SJCRH30 (cell line): ENCODE measurements around the gene ABCG5. TPM values are rescaled to one million over a fixed set of nuclear protein-coding genes. Genes with fewer than 3 reads are reported as not detected.

Experiments
- DNase-seq, 2 experiments: peaks; one replicate each; pipeline ENCODE4 v3.0.0-alpha.2; 2015 to 2020
- H3K27ac ChIP-seq: fragments of 250-450 bp; sonication (Bioruptor Pico); 2 replicates; pipeline ENCODE4 v1.5.1; 2020; ENCODE audit warnings: mild to moderate bottlenecking, moderate library complexity
- H3K27me3 ChIP-seq: fragments of 250-450 bp; sonication (Bioruptor Pico); 2 replicates; pipeline ENCODE4 v1.5.1; 2020; ENCODE audit warnings: mild to moderate bottlenecking, moderate library complexity
- H3K36me3 ChIP-seq: fragments of 250-450 bp; sonication (Bioruptor Pico); 2 replicates; pipeline ENCODE4 v1.5.1; 2020; ENCODE audit warnings: mild to moderate bottlenecking, moderate library complexity
- H3K4me1 ChIP-seq: fragments of 250-450 bp; sonication (Bioruptor Pico); 2 replicates; pipeline ENCODE4 v1.5.1; 2020; ENCODE audit warnings: mild to moderate bottlenecking, moderate library complexity
- H3K4me3 ChIP-seq: fragments of 250-450 bp; sonication (Bioruptor Pico); 2 replicates; pipeline ENCODE4 v1.5.1; 2020; ENCODE audit warnings: mild to moderate bottlenecking, moderate library complexity
- H3K9me3 ChIP-seq: fragments of 250-450 bp; sonication (Bioruptor Pico); replicated peaks from 2 replicates; pipeline ENCODE4 v1.5.1; 2020; ENCODE audit warnings: mild to moderate bottlenecking, moderate library complexity
- total RNA-seq: library from RNA; depleted of rRNA; stranded (reverse); fragments of >200 nt; shearing (Covaris generic); gene quantifications from 2 replicates; pipeline ENCODE4 v1.2.3, GENCODE V29; 2014

Gene ABCG5
- total RNA-seq, 1 experiment from 2014 or later = not detected

DNA sequence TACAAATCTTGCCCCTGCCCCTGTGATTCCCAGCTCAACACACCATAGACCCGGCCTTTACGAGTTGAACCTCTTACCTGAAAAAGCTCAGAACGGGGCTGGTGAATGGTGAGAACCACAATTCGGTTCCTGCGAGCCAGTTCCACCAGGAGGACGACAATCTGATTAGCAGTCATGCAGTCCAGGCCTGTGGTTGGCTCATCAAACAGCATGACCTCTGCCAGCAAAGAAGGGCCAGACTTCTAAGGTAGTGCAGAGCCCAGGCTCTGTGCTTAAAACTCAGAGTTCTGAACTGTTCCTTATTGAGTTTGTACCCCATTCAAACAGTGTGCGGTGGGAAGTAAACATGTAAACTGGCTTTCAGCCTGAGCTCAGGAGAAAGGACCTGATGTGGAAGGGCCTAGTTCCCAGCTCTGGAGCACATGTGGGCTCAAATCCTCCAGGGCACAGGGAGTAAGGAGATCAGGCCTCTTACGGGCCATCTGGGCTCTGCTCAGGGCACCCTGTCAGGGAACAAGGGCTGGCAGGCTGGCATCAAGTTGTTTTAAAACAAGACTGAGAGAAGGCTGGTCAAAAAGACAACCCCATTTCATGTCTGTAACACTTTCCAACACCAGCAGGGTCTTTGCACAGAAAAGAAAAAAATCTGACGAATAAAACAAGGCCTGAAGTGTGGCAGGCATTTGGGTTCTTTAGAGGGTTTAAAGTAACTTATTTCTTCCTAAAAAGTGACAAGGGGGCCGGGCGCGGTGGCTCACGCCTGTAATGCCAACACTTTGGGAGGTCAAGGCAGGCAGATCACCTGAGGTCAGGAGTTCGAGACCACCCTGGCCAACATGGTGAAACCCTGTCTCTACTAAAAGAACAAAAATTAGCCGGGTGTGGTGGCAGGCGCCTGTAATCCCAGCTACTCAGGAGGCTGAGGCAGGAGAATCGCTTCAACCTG lies 12.1 kb downstream of the ABCG5 start:
- Histone ChIP-seq H3K36me3 (no peaks in the 10 kb centered on the region), H3K27ac (no peak overlapping the region), H3K4me3 (no peak overlapping the region), H3K27me3 (0 out of 2 replicates have a peak, but pooled peaks cover 7% of the 10 kb centered on the region), H3K9me3 (no peaks in the 10 kb centered on the region), H3K4me1 (no peaks in the 10 kb centered on the region)
- no peak for DNase-seq

DNA sequence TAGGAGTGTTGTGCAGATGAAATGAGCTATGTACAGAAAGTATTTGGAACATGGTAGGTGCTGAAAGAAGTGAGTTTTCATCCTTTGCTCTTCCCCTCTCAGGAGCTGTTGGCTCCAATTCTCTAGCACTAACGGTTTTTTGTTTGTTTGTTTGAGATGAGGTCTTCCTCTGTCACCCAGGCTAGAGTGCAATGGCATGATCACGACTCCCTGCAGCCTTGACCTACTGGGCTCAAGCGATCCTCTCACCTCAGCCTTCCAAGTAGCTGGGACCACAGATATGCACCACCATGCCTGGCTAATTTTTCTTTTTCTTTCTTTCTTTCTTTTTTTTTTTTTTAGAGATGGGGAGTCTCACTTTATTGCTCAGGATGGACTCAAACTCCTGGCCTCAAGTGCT lies 12.8 kb downstream of the ABCG5 start:
- DNase-seq = no peak
- H3K9me3 ChIP-seq = no peaks in the 10 kb centered on the region
- H3K4me1 ChIP-seq = no peaks in the 10 kb centered on the region
- H3K27ac ChIP-seq = no peak overlapping the region
- H3K4me3 ChIP-seq = no peak overlapping the region
- no peaks in the 10 kb centered on the region for H3K36me3 ChIP-seq
- H3K27me3 ChIP-seq = 0 out of 2 replicates have a peak, but pooled peaks cover 7% of the 10 kb centered on the region

DNA sequence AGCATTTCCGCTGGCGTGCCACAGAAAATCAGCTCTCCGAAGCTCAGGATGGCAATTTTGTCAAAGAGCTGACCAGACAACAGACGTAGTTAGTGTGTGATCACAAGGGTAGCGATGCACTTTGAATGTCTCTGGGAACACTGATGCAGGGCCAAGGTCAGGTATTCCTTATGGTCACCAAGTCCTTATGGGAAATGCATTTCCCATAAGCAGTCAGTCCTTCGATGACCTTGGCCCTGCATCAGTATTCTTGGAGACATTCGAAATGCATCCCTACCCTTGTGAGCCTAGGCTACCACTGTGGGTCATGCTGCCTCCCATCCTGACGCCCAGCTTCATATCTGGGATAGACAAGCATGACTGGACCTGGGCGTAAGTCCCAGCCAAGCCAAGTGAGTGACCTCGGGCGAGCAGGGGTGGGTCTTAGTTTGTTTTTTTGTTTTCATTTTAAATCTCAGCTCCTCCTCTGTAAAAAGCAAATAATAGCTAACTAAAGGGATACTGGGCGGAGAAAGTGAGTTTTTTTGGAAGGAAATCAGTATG lies 13.6 kb downstream of the ABCG5 start:
- H3K4me1 ChIP-seq = no peaks in the 10 kb centered on the region
- H3K4me3 ChIP-seq = no peak overlapping the region
- 0 out of 2 replicates have a peak, but pooled peaks cover 2% of the 10 kb centered on the region for H3K27me3 ChIP-seq
- no peak for DNase-seq
- H3K9me3 ChIP-seq = no peaks in the 10 kb centered on the region
- H3K36me3 ChIP-seq = no peaks in the 10 kb centered on the region
- no peak overlapping the region for H3K27ac ChIP-seq

DNA sequence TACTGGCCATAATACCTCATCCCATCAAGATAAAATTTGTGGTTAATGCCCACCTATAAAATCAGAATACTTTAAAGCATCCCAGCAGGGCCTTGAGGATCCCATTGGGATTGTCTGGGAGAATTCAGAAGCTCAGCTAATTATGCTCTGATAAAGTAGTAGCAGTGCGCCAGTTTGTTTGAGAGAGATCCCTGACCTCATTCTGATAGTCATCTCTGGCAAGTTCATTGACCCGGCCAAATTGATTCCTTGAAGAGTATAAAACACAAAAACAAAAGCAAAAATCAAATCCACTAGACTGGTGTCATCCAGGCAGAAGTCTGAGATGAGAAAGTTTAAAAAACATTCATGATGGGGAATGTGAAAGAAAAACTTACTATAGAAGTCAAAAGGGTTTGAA lies 14.1 kb downstream of the ABCG5 start:
- H3K36me3 ChIP-seq = no peaks in the 10 kb centered on the region
- H3K27me3 ChIP-seq = no peaks in the 10 kb centered on the region
- DNase-seq = no peak

DNA sequence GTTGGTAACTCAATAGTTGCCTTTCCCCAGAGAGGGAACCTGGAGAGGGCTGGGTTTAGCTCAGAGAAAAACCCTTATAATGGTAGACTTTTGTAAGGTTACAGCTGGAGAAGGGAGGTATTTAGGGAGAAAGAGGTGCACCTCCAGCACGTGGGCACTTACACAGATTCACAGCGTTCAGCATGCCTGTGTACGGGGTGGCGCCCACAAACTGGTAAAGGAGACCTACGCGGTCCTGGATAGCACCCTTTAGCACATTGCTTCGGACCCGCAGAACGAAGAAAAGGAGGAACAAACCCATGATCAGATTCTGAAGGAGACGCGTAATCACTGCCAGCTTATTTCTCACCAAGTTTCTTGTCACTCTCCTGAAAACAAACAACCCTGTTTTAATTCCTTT lies 14.9 kb downstream of the ABCG5 start:
- Histone ChIP-seq H3K27me3 (no peaks in the 10 kb centered on the region), H3K4me1 (no peaks in the 10 kb centered on the region), H3K4me3 (no peak overlapping the region), H3K36me3 (no peaks in the 10 kb centered on the region), H3K27ac (no peak overlapping the region), H3K9me3 (no peaks in the 10 kb centered on the region)
- no peak for DNase-seq

More for the DNA sequence above, 14.1 kb downstream of the ABCG5 start:
- Histone ChIP-seq H3K27ac (no peak overlapping the region), H3K9me3 (no peaks in the 10 kb centered on the region), H3K4me3 (no peak overlapping the region), H3K4me1 (no peaks in the 10 kb centered on the region)

DNA sequence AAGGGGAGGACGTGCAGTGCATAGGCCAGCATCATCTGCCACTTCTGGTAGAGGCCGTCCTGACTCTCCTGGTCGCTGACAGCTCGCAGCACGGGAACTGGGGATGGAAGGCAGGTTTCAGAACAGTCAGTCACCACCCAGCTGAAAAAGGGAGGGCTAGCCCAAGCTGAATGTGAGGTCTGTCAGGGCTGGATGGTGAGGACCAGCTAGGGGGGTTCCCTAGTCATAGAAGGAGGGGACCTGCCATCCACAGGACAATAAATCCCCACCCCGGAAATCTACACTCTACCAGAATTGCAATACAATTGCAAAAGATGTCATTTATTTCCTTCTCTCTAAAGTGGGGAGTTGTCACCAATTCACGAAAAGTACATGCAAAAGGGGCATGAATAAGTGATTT lies 15.8 kb downstream of the ABCG5 start:
- no peak for DNase-seq
- no peaks in the 10 kb centered on the region for H3K27me3 ChIP-seq
- H3K4me1 ChIP-seq = no peaks in the 10 kb centered on the region
- no peak overlapping the region for H3K27ac ChIP-seq
- no peaks in the 10 kb centered on the region for H3K9me3 ChIP-seq
- H3K36me3 ChIP-seq = no peaks in the 10 kb centered on the region
- no peak overlapping the region for H3K4me3 ChIP-seq

DNA sequence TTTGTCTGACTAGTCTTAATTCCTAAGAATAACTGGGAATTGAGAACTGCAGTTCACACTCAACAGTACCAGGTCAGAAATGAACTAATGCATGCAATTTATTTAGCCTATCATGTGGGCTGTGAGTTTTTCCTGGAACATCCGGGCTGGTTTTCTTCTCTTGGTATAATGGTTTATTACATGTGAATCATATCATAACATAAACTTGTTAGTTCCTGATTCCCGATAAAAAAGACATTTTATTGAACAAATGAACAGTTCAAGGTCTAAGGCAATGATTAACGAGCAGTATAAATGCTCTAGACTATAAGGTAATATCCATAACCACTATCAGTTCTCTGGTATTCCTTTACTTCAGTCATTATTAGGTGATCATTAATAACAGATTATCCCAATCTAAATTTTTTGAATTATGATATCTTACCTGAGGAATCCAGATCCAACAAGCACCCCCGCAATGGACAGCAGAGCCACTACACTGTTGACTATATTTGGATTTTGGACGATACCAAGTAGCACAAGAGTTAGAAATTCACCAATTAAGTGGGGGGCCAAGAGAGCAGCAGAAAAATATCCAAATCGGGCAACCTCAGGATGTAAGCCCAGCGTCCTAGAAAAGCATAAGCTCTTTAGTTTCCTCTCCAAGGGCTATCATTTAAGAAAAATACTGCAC lies 19.0 kb downstream of the ABCG5 start:
- Histone ChIP-seq H3K27ac (no peak overlapping the region), H3K9me3 (no peaks in the 10 kb centered on the region), H3K36me3 (no peaks in the 10 kb centered on the region), H3K4me3 (no peak overlapping the region), H3K27me3 (no peaks in the 10 kb centered on the region), H3K4me1 (no peaks in the 10 kb centered on the region)
- DNase-seq = no peak

DNA sequence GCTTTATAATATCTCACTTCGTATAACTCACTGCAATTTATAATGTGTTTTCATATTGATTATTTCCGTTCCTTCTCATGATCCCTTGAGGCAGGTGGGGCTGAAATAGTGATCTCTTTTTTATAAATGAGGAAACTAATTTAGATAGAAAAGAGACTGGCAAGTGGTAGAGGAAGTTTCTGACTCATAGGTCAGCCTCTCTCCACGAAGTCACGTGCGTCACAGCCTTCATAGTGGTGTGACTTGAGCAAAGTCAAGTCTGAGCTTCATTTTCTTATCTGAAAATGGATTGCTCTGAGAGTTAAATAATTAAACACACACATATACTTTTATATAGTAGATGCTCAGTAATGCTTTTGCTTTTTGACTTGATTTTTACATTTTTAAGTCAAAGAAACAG lies 19.9 kb downstream of the ABCG5 start:
- no peak for DNase-seq
- no peaks in the 10 kb centered on the region for H3K27me3 ChIP-seq

DNA sequence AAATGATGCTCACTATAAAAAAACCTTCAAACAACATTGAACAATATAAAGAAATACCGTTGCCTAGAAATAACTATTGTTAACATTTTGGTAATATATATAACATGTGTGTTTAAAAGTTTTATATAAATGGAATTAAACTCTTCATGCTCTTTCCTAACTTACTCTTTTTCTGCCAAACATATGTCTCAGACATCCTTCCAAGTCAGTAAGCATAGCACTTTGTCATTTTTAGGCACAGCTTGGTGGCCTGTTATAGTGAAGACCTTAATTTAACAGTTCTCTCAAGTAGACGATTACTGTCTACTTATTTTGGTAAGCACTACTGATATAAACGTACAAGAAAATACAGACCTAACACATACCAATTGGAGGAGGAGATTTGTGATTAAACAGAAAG lies 23.9 kb downstream of the ABCG5 start:
- no peak for DNase-seq
- Histone ChIP-seq H3K4me3 (no peak overlapping the region), H3K9me3 (no peaks in the 10 kb centered on the region), H3K27me3 (no peaks in the 10 kb centered on the region), H3K4me1 (no peaks in the 10 kb centered on the region), H3K27ac (no peak overlapping the region), H3K36me3 (no peaks in the 10 kb centered on the region)

More for the DNA sequence above, 19.9 kb downstream of the ABCG5 start:
- Histone ChIP-seq H3K4me3 (no peak overlapping the region), H3K4me1 (no peaks in the 10 kb centered on the region), H3K9me3 (no peaks in the 10 kb centered on the region), H3K27ac (no peak overlapping the region), H3K36me3 (no peaks in the 10 kb centered on the region)

DNA sequence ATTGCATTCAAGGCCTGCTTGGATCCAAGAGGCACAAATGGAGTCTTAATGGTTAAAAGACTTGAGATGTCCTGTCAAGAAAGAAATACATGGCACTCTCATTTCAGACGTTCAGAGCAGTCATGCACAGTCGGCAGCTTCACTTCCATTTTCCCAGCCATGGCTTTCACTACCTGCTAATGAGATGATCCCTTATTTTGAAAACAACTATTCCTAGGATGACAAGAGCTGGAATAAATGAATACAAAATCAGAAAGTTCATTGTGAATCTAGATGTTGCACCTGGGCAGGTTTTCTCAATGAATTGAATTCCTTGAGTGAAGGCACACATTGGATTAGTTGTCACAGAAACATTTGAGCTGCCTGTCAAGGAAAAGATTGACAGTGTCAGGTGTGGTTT lies 25.7 kb downstream of the ABCG5 start:
- Histone ChIP-seq H3K9me3 (no peaks in the 10 kb centered on the region), H3K4me1 (no peaks in the 10 kb centered on the region), H3K36me3 (no peaks in the 10 kb centered on the region), H3K27me3 (no peaks in the 10 kb centered on the region), H3K27ac (no peak overlapping the region), H3K4me3 (no peak overlapping the region)
- no peak for DNase-seq

DNA sequence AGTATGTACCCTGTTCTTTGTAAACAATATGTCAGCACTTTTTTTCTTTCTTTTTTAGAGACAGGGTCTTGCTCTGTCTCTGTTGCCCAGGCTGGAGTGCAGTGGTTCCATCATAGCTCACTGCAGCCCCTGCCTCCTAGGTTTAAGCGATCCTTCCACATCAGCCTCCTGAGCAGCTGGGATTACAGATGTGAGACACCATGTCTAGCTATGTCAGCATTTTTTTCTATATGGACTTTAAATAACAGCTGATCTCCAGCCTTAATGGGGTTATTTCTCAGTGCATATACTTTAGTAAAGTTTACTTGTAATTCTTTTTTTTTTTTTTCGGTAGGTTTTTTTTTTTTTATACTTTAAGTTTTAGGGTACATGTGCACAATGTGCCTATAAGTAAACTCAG lies 26.6 kb downstream of the ABCG5 start:
- Histone ChIP-seq H3K27ac (no peak overlapping the region), H3K4me1 (no peaks in the 10 kb centered on the region), H3K27me3 (no peaks in the 10 kb centered on the region), H3K36me3 (no peaks in the 10 kb centered on the region), H3K9me3 (no peaks in the 10 kb centered on the region), H3K4me3 (no peak overlapping the region)
- DNase-seq = no peak

DNA sequence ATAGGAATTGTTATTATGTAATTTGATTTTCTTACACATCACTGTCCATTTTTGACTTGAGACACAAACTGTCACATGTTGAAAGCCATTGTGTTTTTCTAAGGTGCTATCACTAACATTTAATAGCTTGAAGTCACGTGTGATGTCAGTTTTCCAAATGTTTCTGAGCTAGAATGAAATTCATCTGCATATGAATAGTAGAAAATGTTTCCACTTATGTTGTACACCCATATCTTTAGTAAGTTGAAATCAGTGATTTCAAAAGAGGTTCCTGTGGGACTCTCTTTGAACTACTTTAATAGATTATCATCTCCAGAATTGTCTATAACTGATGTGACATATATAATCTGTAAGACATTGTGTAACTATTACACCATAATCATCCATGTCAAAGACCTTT lies 27.8 kb downstream of the ABCG5 start:
- Histone ChIP-seq H3K27ac (no peak overlapping the region), H3K9me3 (no peaks in the 10 kb centered on the region), H3K36me3 (no peaks in the 10 kb centered on the region), H3K4me3 (no peak overlapping the region), H3K27me3 (no peaks in the 10 kb centered on the region), H3K4me1 (no peaks in the 10 kb centered on the region)
- DNase-seq = no peak

DNA sequence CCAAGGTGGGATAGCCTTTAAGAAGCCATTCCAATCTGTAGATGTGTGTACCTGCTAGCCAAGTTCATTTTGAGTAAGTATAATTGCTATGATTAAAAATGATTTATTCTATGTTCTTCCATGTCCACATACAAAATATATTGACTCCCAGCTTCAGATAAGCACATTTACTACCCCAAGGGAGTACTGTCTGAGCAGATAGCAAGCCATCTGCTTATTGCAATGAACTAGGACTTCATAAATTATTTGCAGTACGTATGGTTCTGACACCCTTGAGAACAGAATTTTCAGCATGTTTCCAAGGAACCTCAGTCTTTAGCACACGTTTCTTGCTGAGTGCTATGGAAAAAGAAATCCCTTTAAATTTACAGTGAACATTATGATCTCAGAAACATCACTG lies 28.2 kb downstream of the ABCG5 start:
- Histone ChIP-seq H3K4me3 (no peak overlapping the region), H3K4me1 (no peaks in the 10 kb centered on the region), H3K27me3 (no peaks in the 10 kb centered on the region), H3K27ac (no peak overlapping the region), H3K36me3 (no peaks in the 10 kb centered on the region), H3K9me3 (no peaks in the 10 kb centered on the region)
- DNase-seq = no peak

DNA sequence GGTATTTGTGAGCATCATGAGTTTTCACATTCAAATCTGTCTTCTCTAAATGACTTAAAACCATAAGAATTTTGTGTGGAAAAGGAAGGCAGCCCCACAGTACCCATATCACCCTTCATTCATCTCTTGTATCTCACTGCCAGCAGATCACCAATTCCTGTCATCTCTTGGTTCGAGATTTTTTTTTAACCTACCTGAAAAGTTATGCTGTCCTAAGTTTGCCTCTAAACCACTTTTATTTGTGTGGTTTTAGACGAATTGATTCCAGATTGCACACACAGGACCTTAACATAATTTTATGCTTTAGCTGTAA lies 32.0 kb downstream of the ABCG5 start:
- no peak for DNase-seq
- H3K4me3 ChIP-seq = no peak overlapping the region
- no peaks in the 10 kb centered on the region for H3K27me3 ChIP-seq
- H3K36me3 ChIP-seq = no peaks in the 10 kb centered on the region
- H3K9me3 ChIP-seq = no peaks in the 10 kb centered on the region
- H3K27ac ChIP-seq = no peak overlapping the region
- H3K4me1 ChIP-seq = no peaks in the 10 kb centered on the region

DNA sequence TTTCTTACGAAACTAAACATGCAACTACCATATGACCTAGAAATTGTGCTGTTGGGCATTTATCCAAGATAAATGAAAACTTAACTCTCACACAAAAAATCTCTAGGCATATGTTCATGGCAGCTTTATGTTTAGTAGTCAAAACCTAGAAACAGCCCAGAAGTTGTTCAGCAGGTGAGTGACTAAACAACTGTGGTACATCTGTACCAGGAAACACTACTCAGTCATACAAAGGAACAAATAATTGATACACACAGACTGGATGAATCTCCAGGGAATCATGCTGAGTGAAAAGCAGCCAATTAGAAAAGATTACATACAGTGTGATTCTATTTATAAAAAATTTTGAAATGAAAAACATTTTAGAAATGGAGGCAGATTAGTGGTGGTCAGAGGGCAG lies 35.5 kb downstream of the ABCG5 start:
- H3K27me3 ChIP-seq = no peaks in the 10 kb centered on the region
- DNase-seq = no peak
- no peaks in the 10 kb centered on the region for H3K9me3 ChIP-seq
- no peaks in the 10 kb centered on the region for H3K36me3 ChIP-seq
- no peak overlapping the region for H3K27ac ChIP-seq
- H3K4me1 ChIP-seq = no peaks in the 10 kb centered on the region
- no peak overlapping the region for H3K4me3 ChIP-seq
